GM21737 (cell line): ENCODE measurements around the gene CAMK1D.

ENCODE experiments used
- ATAC-seq: cut with Tn5 transposase; IDR thresholded peaks from one replicate; pipeline ENCODE4 v1.9.1; 2021; ENCODE audit warnings: mild to moderate bottlenecking, moderate library complexity; ENCODE audit not compliant: unreplicated experiment

The CAMK1D gene

GRCh38 chr10:12510984-12511383 lies 161.6 kb downstream of the CAMK1D start:
- no peak for ATAC-seq

- no peak for ATAC-seq
Measured at GRCh38 chr10:12511651-12512050, 162.3 kb downstream of the CAMK1D start.

GRCh38 chr10:12512332-12513002 lies 163.1 kb downstream of the CAMK1D start:
- ATAC-seq = no peak

- no peak for ATAC-seq
Measured at GRCh38 chr10:12513003-12513365, 163.6 kb downstream of the CAMK1D start.

- ATAC-seq = no peak
Measured at GRCh38 chr10:12513775-12514673, 164.7 kb downstream of the CAMK1D start.

- ATAC-seq = no peak
Measured at GRCh38 chr10:12518024-12518423, 168.7 kb downstream of the CAMK1D start.

- no peak for ATAC-seq
Measured at GRCh38 chr10:12521423-12521822, 172.1 kb downstream of the CAMK1D start.

GRCh38 chr10:12526311-12526710 lies 177.0 kb downstream of the CAMK1D start:
- no peak for ATAC-seq

- ATAC-seq = no peak
Measured at GRCh38 chr10:12529976-12530375, 180.6 kb downstream of the CAMK1D start.

GRCh38 chr10:12531305-12532220 lies 182.2 kb downstream of the CAMK1D start:
- ATAC-seq = no peak

- ATAC-seq = no peak
Measured at GRCh38 chr10:12533151-12533550, 183.8 kb downstream of the CAMK1D start.

- no peak for ATAC-seq
Measured at GRCh38 chr10:12533723-12534122, 184.4 kb downstream of the CAMK1D start.

- ATAC-seq = no peak
Measured at GRCh38 chr10:12534824-12535223, 185.5 kb downstream of the CAMK1D start.

- no peak for ATAC-seq
Measured at GRCh38 chr10:12535656-12536055, 186.3 kb downstream of the CAMK1D start.

GRCh38 chr10:12538491-12538995 lies 189.2 kb downstream of the CAMK1D start:
- no peak for ATAC-seq

- ATAC-seq = no peak
Measured at GRCh38 chr10:12539350-12540164, 190.2 kb downstream of the CAMK1D start.

- ATAC-seq = no peak
Measured at GRCh38 chr10:12540341-12540781, 191.0 kb downstream of the CAMK1D start.

- ATAC-seq = no peak
Measured at GRCh38 chr10:12541446-12542067, 192.2 kb downstream of the CAMK1D start.

GRCh38 chr10:12542133-12542670 lies 192.9 kb downstream of the CAMK1D start:
- ATAC-seq = no peak
